Measurements from ENCODE around the gene IL1RAPL1. TPM values are rescaled to one million over a fixed set of nuclear protein-coding genes. Genes with fewer than 3 reads are reported as not detected.

IL1RAPL1 gene
- total and polyA plus RNA-seq, 9 of the 15 experiments (the other 6 are each of a cell fraction or from before 2014, with no cell fraction given) = 0.04 to 0.07 (median 0.04) TPM; not detected in 6

DNA sequence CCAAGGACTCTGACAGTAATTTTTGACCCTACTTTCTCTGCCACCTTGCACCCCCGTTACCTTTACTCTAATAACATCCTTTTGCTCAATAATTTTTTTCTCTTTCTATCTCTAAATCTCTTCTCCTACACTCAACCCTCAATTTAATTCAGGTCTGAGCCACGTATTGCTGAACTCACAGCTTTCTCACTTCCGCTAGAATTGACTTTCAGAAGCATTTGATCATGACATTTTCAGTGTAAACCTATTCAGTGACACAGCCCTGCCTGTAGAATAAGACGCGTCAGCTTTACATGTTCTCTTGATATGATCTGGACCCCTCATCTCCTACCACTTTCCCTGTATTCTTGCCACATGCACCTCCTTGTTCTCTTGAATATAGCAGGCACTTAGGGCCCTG, 1188.6 kb downstream of the IL1RAPL1 start:
- 22% methylated on average over 3 of the region's 5 CpGs for WGBS (ENCODE audit: insufficient coverage, low coverage, missing lambda C conversion rate)
- no peak for FAIRE-seq
- no peaks in the 10 kb centered on the region for H3K4me1 ChIP-seq (replicated peaks in 1 of 2; ENCODE audit: control insufficient read depth in 2 of 2, insufficient read depth in 2 of 2, low read length in 2 of 2)
- H3K27me3 ChIP-seq (ENCODE audit: control insufficient read depth in 2 of 2, insufficient read depth in 2 of 2, low read length in 2 of 2) = no peaks in the 10 kb centered on the region
- H3K4me2 ChIP-seq (ENCODE audit: insufficient read depth, low read length) = no peak overlapping the region
- no peaks in the 10 kb centered on the region; the same call in 1 of the 2 replicates for H3K9me3 ChIP-seq (replicated peaks; ENCODE audit: control insufficient read depth, insufficient read depth, low read depth, low read length)
- BruUV-seq (replicated peaks) = no TSS peak
- H4K20me1 ChIP-seq (replicated peaks; ENCODE audit: control insufficient read depth, insufficient read depth, low read length) = no peaks in the 10 kb centered on the region
- ChIA-PET POLR2A (no interaction called here), CTCF (ENCODE audit: low intra/inter-chr PET ratio) (no interaction called here)
- H2AFZ ChIP-seq (ENCODE audit: low read depth, low read length) = no peak overlapping the region
- ATAC-seq = no peak
- in situ Hi-C loops (cut with MboI) (no loop called here), intact Hi-C loops (cut with micrococcal nuclease) (no loop called here)
- H3K9me1 ChIP-seq (ENCODE audit: control insufficient read depth, insufficient read depth, low read length) = no peaks in the 10 kb centered on the region
- H3K4me3 ChIP-seq = no peak overlapping the region
- H3K79me2 ChIP-seq (ENCODE audit: control insufficient read depth, insufficient read depth, low read length) = no peaks in the 10 kb centered on the region
- no peaks in the 10 kb centered on the region for H3K36me3 ChIP-seq (ENCODE audit: control insufficient read depth, insufficient read depth, low read length)
- no peak overlapping the region for H3K9ac ChIP-seq (ENCODE audit: insufficient read depth in 1 of 2, low read depth in 2 of 2, low read length in 2 of 2)
- DNase-seq (ENCODE audit: extremely low read depth in 1 of 4, low spot score in 3 of 4) = no peak
- no peak overlapping the region for H3K27ac ChIP-seq (ENCODE audit: extremely low read depth, low read depth, low read length)
- TF ChIP-seq GTF2E2 (tag; IDR thresholded peaks at IDR 0.05) (no peak), SMARCC2 (IDR thresholded peaks at IDR 0.05; ENCODE audit: low read depth) (no peak), NRF1 (conservative IDR thresholded peaks at IDR 0.05 in 1 of 2, IDR thresholded peaks at IDR 0.05 in 1 of 2) (no peak), CEBPG (CRISPR knock-in tag; IDR thresholded peaks at IDR 0.05) (no peak), CEBPG (tag; conservative IDR thresholded peaks at IDR 0.05 in 1 of 2, IDR thresholded peaks at IDR 0.05 in 1 of 2) (no peak), PHF20 (IDR thresholded peaks at IDR 0.05; ENCODE audit: partially characterized antibody) (no peak), MYC (IDR thresholded peaks at IDR 0.05; ENCODE audit: low read depth, low read length) (no peak), MYC (CRISPR knock-in tag; IDR thresholded peaks at IDR 0.05; ENCODE audit: borderline replicate concordance, low read depth) (no peak)
- TF ChIP-seq, protein P1, sequence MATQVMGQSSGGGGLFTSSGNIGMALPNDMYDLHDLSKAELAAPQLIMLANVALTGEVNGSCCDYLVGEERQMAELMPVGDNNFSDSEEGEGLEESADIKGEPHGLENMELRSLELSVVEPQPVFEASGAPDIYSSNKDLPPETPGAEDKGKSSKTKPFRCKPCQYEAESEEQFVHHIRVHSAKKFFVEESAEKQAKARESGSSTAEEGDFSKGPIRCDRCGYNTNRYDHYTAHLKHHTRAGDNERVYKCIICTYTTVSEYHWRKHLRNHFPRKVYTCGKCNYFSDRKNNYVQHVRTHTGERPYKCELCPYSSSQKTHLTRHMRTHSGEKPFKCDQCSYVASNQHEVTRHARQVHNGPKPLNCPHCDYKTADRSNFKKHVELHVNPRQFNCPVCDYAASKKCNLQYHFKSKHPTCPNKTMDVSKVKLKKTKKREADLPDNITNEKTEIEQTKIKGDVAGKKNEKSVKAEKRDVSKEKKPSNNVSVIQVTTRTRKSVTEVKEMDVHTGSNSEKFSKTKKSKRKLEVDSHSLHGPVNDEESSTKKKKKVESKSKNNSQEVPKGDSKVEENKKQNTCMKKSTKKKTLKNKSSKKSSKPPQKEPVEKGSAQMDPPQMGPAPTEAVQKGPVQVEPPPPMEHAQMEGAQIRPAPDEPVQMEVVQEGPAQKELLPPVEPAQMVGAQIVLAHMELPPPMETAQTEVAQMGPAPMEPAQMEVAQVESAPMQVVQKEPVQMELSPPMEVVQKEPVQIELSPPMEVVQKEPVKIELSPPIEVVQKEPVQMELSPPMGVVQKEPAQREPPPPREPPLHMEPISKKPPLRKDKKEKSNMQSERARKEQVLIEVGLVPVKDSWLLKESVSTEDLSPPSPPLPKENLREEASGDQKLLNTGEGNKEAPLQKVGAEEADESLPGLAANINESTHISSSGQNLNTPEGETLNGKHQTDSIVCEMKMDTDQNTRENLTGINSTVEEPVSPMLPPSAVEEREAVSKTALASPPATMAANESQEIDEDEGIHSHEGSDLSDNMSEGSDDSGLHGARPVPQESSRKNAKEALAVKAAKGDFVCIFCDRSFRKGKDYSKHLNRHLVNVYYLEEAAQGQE (IDR thresholded peaks at IDR 0.05; ENCODE audit: borderline replicate concordance) = no peak
- TF ChIP-seq, protein P1 (CRISPR knock-in tag; IDR thresholded peaks at IDR 0.05; ENCODE audit: low read depth) = no peak
- TF ChIP-seq, protein P2, sequence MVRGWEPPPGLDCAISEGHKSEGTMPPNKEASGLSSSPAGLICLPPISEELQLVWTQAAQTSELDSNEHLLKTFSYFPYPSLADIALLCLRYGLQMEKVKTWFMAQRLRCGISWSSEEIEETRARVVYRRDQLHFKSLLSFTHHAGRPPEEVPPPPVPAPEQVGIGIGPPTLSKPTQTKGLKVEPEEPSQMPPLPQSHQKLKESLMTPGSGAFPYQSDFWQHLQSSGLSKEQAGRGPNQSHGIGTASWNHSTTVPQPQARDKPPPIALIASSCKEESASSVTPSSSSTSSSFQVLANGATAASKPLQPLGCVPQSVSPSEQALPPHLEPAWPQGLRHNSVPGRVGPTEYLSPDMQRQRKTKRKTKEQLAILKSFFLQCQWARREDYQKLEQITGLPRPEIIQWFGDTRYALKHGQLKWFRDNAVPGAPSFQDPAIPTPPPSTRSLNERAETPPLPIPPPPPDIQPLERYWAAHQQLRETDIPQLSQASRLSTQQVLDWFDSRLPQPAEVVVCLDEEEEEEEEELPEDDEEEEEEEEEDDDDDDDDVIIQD (CRISPR knock-in tag; IDR thresholded peaks at IDR 0.05) = no peak
- TF ChIP-seq, protein P3, sequence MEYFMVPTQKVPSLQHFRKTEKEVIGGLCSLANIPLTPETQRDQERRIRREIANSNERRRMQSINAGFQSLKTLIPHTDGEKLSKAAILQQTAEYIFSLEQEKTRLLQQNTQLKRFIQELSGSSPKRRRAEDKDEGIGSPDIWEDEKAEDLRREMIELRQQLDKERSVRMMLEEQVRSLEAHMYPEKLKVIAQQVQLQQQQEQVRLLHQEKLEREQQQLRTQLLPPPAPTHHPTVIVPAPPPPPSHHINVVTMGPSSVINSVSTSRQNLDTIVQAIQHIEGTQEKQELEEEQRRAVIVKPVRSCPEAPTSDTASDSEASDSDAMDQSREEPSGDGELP (CRISPR knock-in tag; IDR thresholded peaks at IDR 0.05; ENCODE audit: borderline replicate concordance) = no peak

All from K562 (cell line).